HG03159 (cell line): ENCODE data around the gene RNF113B.

Experiments used
- ATAC-seq: cut with Tn5 transposase; IDR thresholded peaks from one replicate; pipeline ENCODE4 v1.9.1; 2021; ENCODE audit warnings: mild to moderate bottlenecking, moderate library complexity; ENCODE audit not compliant: unreplicated experiment

RNF113B gene

GRCh38 chr13:98204546-98204945 is 27.5 kb upstream of the RNF113B start:
- ATAC-seq: no peak

GRCh38 chr13:98203646-98204326 is 26.7 kb upstream of the RNF113B start:
- no peak for ATAC-seq

- ATAC-seq: no peak
These were observed 24.9 kb upstream of the RNF113B start for GRCh38 chr13:98201984-98202383.

- ATAC-seq: no peak
These were observed 24.1 kb upstream of the RNF113B start for GRCh38 chr13:98201189-98201588.

- no peak for ATAC-seq
These were observed 23.3 kb upstream of the RNF113B start for GRCh38 chr13:98200211-98200878.

- ATAC-seq: no peak
These were observed 22.4 kb upstream of the RNF113B start for GRCh38 chr13:98199480-98199879.

GRCh38 chr13:98198683-98199082 is 21.6 kb upstream of the RNF113B start:
- ATAC-seq: no peak

DNA sequence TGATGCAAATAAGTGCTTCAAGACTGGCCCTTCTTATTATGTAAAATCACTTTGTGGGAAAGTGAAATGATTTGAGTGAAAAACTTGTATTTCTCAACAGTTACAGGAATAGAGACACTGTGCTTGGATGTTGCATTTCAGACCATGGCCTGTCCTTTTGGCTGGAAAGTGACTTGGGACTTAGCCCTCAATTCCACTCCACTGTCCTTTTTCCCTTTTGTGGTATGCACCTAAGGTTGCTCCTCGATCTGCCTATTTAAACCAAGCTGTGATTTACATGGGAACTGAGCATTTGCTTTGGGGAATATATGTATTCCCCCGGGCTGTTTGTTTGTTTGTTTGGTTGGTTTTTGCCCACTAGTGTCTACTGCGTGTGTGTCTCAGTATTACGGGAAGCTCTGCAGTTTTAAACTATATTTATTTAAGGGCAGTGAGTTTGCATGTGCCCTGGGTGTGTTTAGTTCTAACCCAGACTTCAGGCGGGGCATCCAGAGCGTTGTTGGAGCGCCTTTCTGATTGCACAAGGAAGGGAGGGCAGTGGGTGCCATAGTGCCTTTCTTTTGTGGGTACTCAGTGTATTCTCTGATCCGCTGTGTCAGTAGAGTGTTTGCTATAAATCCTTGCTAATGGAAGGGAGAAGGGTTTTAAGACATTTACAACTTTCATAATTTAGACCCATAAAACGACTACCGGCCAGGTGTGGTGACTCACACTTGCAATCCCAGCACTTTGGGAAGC is 18.2 kb upstream of the RNF113B start:
- no peak for ATAC-seq

GRCh38 chr13:98192008-98192407 is 14.9 kb upstream of the RNF113B start:
- no peak for ATAC-seq

DNA sequence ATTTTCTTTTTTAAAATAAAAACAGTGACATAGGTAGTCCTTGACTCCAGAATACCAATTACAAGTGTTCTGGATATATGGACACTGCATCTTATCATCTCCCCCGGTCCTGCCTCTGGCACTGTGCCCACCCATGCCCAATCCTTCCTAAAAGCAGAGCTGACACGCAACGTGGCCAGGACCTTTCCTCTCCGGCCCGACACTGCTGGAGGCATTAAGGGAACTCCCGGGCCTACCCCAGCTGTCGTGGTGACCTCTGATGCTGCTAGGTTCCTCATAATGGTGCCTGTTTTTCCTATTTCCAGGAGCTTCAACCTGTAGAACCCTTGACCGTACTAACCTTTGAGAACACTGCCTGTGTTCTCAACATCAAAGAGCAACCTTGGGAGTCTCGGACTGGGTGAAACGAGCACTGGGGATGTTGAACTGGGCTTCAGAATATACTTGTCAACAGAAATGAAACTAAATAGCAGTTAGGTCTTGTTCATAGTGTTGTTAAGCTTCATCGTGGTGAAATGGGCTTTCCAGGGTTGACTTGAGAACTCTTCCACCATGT is 13.9 kb upstream of the RNF113B start:
- ATAC-seq: no peak

DNA sequence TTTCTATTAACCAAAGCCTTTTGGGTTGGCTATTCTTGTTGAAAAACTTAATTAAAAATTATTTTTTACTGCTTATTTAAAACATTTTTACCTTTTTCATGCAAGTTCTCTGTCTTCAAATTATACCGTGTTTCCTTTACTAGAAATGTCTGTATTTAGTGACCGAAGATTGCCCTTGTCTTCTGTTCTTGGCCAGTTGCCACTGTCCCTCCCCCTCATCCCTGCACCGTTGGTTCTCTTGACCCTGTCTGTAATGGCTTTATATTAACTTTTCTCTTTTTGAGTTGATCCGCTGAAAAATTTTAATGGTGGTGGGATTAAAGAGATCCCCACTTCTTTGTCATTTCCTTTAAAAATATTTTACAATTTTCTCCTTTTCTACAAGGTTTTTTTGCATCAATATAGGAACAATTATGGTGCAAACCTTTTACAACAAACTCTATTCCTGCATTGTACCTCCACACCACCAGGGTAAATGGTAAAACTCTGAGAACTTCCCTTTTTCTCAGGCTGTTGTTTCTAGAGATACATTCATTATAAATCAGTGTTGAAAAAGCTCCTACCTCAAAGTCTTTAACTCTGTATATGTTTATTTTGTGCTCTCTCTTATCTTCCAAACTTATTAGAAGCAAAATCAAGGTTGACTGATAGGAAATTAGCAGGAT is 12.9 kb upstream of the RNF113B start:
- ATAC-seq: no peak

DNA sequence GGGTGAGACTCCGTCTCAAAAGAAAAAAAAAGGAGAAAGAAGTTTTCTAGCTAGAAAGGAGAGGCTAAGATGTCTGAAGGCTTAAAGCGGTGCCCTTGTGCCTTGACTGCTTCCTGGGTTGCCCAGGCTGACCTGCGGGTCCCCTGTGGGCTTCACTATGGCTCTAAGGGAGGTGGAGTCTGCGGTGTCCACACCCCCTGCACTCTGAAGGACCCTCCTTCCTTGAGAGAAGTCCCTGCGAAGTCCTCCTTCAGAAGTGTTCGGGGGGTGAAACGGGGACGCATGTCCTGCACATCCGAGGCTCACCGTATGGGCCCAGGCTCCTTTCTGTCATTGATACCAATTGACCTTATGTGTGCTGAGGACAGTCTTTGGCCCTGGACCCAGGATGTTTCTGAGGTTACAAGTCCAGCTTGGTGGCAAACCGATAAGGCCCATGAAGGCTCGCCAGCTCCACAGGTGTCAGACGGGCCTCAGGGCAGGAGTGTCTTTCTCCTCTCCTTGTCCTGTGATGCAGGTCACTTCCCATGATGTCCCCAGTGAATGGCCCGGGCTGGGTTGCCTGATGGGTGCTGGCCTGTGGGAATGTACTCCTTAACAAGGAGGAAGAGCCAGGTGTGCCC is 11.6 kb upstream of the RNF113B start:
- no peak for ATAC-seq

DNA sequence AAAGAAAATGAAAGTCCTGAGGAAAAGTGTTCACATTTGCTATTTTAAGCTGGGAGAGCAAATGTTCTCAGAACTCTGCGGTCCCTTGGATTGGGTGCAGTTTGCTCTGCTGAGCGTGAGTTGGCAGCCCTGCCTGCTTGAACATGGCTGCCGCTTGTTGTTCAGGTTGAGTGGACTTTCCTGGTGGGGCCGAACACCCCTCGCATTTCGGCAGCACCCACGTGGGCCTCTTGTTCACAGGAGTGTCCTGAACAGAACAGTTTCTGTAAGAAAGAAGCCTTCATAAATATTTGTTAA is 10.8 kb upstream of the RNF113B start:
- no peak for ATAC-seq

DNA sequence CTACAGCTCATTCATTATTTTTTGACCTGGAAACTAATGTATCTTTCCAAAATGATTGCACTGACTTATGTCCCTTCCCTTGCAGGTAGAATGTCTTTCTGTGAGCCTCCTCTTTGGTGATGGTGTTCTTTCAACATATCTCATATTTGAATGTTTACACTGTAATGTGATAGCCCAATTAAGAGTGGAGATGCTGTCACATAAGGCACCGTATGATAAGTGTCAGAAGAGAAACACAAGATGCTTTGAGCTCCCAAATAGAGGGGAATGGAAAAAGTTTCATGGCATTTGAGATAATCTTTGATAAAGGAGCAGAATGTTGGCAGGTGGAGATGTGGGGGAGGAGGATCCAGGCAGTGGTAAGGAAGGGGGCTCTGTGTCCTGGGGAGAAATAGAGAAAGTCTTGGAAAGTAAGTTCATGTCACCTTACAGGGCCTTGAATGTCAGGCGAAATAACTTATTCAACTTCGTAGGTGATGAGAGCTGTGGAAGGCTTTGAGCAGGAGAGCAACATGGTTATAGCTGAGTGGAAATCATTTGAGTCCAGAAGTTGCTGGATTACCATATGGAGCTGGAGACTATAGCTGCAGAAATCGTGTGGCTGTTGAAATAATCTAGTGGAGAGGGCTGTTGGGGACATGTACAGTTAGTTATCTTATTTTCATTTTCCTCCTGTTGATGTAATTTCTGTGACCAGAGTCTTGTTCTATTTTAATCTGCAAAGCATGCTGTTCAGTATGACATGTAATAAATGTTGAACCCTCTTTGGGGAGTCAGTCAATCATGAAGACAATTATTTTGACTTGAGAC is 10.3 kb upstream of the RNF113B start:
- no peak for ATAC-seq

DNA sequence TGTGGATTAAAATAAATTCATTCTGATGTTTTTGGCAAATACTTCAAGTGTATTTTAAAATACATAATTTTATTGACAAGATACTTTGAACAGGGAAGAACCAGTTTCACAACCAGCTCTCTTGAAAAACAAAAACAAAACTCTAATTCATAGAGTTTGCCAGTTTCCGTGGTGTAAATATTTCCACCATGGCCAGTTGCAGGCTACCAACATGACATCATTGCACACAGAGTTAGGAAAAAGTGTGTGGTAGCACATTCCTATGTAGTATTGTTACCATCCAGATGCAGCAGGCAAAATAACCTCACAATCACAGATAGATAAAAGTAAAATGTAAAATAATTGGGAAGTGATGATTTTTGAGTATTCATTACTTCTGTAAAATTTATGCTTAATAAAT is 7.7 kb upstream of the RNF113B start:
- ATAC-seq: no peak

- ATAC-seq: no peak
These were observed 5.5 kb upstream of the RNF113B start for GRCh38 chr13:98182589-98182988.

GRCh38 chr13:98182153-98182552 is 5.1 kb upstream of the RNF113B start:
- no peak for ATAC-seq

DNA sequence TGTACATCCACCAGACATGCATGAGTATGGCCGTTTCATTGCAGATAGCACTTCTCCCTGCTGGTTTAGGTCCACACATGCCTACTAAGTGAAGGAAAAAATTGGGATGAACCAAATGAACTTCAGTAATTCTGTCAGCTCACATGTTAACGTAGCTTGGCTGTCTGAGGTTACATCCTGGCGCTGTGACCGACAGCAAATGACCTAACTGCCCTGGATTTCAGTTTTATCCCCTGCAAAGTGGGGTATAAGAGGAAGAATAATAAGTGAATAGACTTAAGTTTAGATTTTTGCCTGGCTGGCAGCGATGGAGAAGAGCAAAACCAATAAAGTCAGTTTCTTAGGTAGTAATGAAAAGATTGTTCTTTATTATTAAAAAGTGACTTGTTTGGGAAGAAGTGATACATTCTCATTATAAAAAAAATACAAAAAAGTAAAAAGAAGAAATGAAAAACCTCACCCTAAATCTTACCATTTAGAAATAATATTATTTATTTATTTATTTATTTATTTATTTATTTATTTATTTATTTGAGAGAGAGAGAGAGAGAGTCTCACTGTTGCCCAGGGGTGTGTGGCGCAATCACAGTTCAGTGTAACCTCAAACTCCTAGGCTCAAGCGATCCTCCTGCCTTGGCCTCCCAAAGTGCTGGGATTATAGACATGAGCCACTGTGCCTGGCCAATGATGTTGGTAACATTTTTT is 4.2 kb upstream of the RNF113B start:
- no peak for ATAC-seq

DNA sequence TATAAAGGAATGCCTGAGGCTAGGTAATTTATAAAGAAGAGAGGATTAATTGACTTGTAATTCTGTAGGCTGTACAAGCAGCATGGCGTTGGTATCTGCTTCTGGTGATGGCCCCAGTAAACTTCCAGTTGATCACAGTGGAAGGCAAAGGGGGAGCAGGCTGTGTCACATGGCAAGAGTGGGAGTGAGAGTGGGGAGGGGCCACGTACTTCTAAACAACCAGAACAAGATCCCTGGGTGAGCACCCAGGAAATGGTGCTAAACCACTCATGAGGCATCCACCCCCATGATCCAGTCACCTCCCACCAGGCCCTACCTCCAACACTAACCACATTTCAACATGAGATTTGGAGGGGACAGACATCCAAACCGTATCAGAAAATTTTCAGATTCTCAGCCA is 3.0 kb upstream of the RNF113B start:
- ATAC-seq: no peak

DNA sequence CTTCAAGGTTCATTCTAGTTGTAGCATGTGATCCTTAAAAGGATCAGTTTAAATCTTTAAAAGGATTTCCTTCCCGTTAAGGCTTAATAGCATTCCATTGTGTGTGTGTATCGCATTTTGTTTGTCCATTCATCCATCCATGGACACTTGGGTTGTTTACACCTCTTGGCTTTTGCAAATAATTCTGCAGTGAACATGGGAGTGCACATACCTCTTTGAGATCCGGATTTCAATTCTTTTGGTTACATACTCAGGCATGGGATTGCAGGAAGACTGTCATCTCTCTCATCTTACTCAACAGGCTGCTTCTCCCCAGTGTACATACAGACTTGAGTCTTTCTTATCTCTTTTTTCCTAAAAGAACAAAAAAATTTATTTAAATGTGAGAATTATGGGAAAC is 1.2 kb downstream of the RNF113B start:
- no peak for ATAC-seq
